Stomach smooth muscle (tissue), 2 donors: ENCODE data around the gene FTHL17.

Experiments used
- H3K27ac ChIP-seq: one replicate; pipeline ENCODE4 v1.7.0; 2013; ENCODE audit warnings: mild to moderate bottlenecking, low read length, inconsistent platforms
- H3K27me3 ChIP-seq, 2 donors: one replicate each; pipeline ENCODE4 v1.7.0; 2013; ENCODE audit warnings: low read length in 2 of 2; ENCODE audit not compliant: insufficient read depth in 2 of 2, control insufficient read depth in 1 of 2
- H3K36me3 ChIP-seq, 2 donors: one replicate each; pipeline ENCODE4 v1.7.0; 2013; ENCODE audit warnings: low read length in 2 of 2; ENCODE audit not compliant: control insufficient read depth in 2 of 2, insufficient read depth in 2 of 2
- H3K4me1 ChIP-seq: one replicate; pipeline ENCODE4 v1.7.0; 2013; ENCODE audit warnings: low read length; ENCODE audit not compliant: control insufficient read depth, insufficient read depth
- H3K4me3 ChIP-seq, 2 donors: one replicate each; pipeline ENCODE4 v1.7.0; 2013; ENCODE audit warnings: low read length in 2 of 2
- H3K9ac ChIP-seq, 2 donors: one replicate each; pipeline ENCODE4 v1.7.0; 2013; ENCODE audit warnings: low read length in 2 of 2, mild to moderate bottlenecking in 1 of 2
- H3K9me3 ChIP-seq, 2 donors: one replicate each; pipeline ENCODE4 v1.7.0; 2013; ENCODE audit warnings: low read length in 2 of 2; ENCODE audit not compliant: control insufficient read depth in 2 of 2
- donor health status: healthy.
- donor health status: Pancreatic carcinoma.

The FTHL17 gene

DNA sequence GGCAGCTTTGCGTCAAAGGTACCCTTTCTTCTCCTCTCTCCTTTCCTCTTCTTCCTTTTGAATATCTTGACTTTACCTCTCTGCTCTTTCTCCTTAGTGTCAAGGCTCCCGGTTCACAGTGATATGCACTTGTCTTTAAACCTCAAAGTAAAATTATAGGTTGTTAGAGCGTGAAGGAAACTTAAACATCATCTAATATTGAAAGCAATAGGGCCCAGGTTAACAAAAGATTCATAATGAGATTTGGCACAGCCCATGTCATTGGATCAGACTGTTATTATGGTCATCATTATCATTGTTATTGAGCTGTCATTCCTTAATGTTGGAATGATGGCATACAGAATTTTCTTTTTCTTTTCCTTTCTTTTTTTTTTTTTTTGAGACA is 32.5 kb downstream of the FTHL17 start:
- Histone ChIP-seq H3K4me1 (no peaks in the 10 kb centered on the region), H3K9ac (no peak overlapping the region), H3K36me3 (no peaks in the 10 kb centered on the region), H3K27ac (no peak overlapping the region), H3K4me3 (no peak overlapping the region), H3K9me3 (no peaks in the 10 kb centered on the region), H3K27me3 (peaks cover 0 to 3% of the 10 kb centered on the region in 2 donors)

DNA sequence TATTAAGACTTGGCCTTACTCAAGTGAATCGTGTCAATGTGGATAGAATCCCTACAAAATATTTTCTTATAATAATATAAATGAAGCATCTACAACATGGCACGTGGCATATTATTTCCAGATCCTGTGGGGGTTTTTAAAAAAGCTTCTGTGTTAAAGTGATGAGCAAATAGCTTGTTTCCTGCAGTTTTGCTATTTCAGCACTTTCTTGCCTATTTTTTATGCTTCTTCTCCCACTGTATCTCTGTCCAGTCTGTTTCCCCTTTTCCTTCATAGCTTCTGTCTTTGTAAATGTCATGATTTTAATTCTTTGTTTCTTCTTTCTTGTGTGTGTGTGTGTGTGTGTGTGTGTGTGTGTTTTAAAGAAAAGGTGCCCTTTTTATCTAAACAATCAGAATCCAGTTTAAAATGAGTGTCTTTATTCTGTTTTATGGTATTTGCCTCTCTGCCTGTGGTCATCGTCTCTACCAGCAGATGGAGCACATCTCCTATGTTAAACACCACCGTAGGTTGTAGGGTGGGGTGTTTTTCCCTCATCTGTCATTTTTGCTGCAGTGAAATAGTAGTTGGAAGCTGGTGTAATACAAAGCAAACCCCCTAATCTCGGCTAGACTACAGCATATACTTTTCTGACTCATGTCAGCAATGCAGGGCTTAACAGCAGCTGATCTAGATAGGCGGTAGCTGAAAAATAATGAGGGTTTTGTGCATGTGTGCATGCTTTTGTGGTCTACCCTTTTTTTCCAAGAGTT is 33.1 kb downstream of the FTHL17 start:
- H3K9ac ChIP-seq, result no peak overlapping the region
- H3K36me3 ChIP-seq, result no peaks in the 10 kb centered on the region
- H3K27me3 ChIP-seq, result peaks cover 0 to 3% of the 10 kb centered on the region in 2 donors
- no peak overlapping the region for H3K4me3 ChIP-seq
- H3K4me1 ChIP-seq, result no peaks in the 10 kb centered on the region
- H3K27ac ChIP-seq, result no peak overlapping the region
- no peaks in the 10 kb centered on the region for H3K9me3 ChIP-seq

DNA sequence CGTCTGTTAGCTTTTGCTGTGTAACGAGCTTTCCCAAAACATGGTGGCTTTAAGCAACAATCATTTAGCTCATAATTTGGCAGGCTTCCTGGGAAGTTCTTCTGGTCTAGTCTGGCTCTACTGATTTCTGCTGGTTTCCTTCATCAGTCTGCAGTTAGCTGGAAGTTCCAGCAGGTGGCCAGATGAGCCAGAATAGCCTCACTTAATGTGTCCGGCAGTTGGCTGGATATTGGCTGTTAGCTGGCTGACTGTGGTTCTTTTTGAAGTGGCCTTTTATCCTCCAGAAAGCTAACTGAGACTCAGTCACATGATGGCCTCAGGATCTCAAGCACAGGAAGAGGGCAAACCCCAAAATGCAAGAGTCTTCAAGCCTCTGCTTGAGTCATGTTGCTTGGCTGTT is 34.9 kb downstream of the FTHL17 start:
- Histone ChIP-seq H3K27ac (no peak overlapping the region), H3K4me1 (no peaks in the 10 kb centered on the region), H3K36me3 (no peaks in the 10 kb centered on the region), H3K9ac (no peak overlapping the region), H3K4me3 (no peak overlapping the region), H3K27me3 (peaks cover 0 to 3% of the 10 kb centered on the region in 2 donors), H3K9me3 (no peaks in the 10 kb centered on the region)

DNA sequence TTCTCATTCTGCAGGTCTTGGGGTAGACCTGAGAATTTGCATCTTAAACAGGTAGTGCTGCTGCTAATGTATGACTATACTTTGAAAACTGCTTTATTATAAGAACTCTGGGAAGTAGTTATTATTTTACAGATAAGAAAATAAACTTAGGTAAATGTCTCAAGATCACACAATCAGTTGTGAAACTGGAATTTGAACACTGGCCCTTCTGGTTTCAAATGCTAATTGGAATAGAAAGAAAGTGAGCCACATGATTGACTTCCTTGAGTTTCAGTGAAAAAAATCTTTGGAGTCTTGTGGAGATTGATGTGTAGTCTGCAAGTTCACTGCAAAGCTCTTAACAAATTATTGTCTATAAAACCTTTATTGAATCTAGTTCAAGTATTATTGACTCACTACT is 44.5 kb downstream of the FTHL17 start:
- Histone ChIP-seq H3K4me3 (no peak overlapping the region), H3K4me1 (no peaks in the 10 kb centered on the region)

DNA sequence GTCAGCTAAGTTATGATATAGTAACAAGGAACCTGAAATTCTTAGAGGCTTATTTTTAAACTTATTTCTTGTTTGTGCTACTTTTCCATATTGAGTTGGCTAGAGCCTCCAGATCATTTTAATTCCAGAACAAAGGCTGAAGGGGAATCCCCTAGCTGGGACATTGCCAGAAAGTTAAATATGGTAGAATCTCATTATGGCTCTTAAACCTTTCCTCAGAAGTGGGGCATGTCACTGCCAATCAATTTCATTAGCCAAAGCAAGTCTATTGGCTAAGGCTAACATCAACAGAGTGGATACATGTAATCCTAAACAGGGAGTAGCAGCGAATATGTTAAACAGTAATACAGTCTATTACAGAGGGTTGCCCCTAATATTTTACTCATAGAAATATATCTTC is 47.0 kb downstream of the FTHL17 start:
- peaks cover 0 to 1% of the 10 kb centered on the region in 2 donors for H3K27me3 ChIP-seq

More for the DNA sequence above, 44.5 kb downstream of the FTHL17 start:
- Histone ChIP-seq H3K36me3 (no peaks in the 10 kb centered on the region), H3K9me3 (no peaks in the 10 kb centered on the region), H3K27me3 (peaks cover 0 to 4% of the 10 kb centered on the region in 2 donors), H3K27ac (no peak overlapping the region), H3K9ac (no peak overlapping the region)

DNA sequence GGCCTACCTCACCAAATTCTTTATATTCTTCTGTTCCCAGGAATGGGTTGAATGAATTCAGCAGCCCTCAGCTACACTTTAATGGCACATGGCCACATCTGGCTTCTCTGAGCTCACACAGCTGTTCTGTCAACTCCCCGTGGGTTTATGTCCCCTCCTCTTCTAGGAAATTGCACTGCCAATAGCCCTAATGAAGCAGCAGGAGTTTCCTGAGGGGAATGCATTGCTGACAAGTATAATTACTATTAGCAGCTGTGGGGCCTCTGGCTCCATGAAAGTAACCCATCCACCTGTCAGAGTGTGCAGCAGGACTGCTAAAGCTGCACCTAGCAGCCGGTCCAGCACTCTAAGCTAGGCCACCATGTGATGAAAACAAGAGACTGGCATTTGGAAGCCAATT is 50.3 kb downstream of the FTHL17 start:
- Histone ChIP-seq H3K9ac (no peak overlapping the region), H3K4me3 (no peak overlapping the region), H3K27ac (no peak overlapping the region), H3K4me1 (no peaks in the 10 kb centered on the region), H3K36me3 (no peaks in the 10 kb centered on the region), H3K27me3 (no peaks in the 10 kb centered on the region), H3K9me3 (peaks cover 0 to 4% of the 10 kb centered on the region in 2 donors)

More for the DNA sequence above, 47.0 kb downstream of the FTHL17 start:
- no peak overlapping the region for H3K4me3 ChIP-seq
- no peaks in the 10 kb centered on the region for H3K4me1 ChIP-seq
- peaks cover 0 to 4% of the 10 kb centered on the region in 2 donors for H3K9me3 ChIP-seq
- no peaks in the 10 kb centered on the region for H3K36me3 ChIP-seq
- no peak overlapping the region for H3K27ac ChIP-seq
- no peak overlapping the region for H3K9ac ChIP-seq
